A549 treated with AZD9567 at 1 μM for 4 hours (cell line): Measurements from ENCODE around the gene PTPN1. TPM values are rescaled to one million over a fixed set of nuclear protein-coding genes. Genes with fewer than 3 reads are reported as not detected.

ENCODE experiments used
- total RNA-seq: library from RNA; stranded (reverse); fragments of 200-300 nt; extraction: Qiagen RNA extraction; gene quantifications from 5 replicates; pipeline ENCODE4 v1.2.3, GENCODE V29; 2022; ENCODE audit not compliant: insufficient read depth

The PTPN1 gene
- total RNA-seq, result 48.1 to 57.2 TPM (median 50.9 TPM) in 5 replicates

DNA sequence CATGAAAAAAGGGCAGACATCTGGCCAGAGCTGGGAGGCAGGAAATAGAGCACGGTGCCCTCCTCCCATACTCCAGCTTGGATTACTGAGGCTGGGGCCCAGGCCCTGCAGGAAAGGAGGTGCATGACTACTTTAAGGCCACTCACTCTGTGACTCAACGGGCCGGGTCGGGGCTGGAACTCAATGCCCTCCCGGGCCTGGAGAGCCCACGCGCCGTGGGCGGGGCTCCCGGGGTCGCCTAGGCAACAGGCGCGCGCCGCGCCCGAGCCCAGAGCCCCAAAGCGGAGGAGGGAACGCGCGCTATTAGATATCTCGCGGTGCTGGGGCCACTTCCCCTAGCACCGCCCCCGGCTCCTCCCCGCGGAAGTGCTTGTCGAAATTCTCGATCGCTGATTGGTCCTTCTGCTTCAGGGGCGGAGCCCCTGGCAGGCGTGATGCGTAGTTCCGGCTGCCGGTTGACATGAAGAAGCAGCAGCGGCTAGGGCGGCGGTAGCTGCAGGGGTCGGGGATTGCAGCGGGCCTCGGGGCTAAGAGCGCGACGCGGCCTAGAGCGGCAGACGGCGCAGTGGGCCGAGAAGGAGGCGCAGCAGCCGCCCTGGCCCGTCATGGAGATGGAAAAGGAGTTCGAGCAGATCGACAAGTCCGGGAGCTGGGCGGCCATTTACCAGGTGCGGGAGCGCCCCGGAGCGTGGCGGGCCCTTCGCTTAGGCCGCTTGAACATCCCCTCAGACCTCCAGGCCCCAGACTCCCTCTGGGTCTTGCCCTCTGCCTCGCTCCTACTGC, at the start of gene PTPN1:
TSS of gene PTPN1 (plus strand) at position 461 of the 783 bp plus-strand sequence. CDS start at position 606, 145 bp downstream.

Other genes starting within 250 kb of the PTPN1 start
- gene RIPOR3, start 181.2 kb downstream of the PTPN1 start, total RNA-seq, result 0.02 to 0.03 TPM in 2 of 5 replicates, not detected in the others
- 2.4 to 5.0 TPM (median 3.2 TPM) in 5 replicates for gene PARD6B, start 221.2 kb downstream of the PTPN1 start, total RNA-seq